ENCODE data around the gene DNHD1. TPM values are rescaled to one million over a fixed set of nuclear protein-coding genes. Genes with fewer than 3 reads are reported as not detected.

The DNHD1 gene
- total and polyA plus RNA-seq, 2 of the 13 experiments (the other 11 are each of a cell fraction or from before 2014, with no cell fraction given) = 2.7 to 9.3 TPM

GRCh38 chr11:6516865-6517264, 19.8 kb downstream of the DNHD1 start:
- Histone ChIP-seq H3K9me3 (ENCODE audit: low read length) (no peaks in the 10 kb centered on the region), H3K27me3 (ENCODE audit: control insufficient read depth in 1 of 2, insufficient read depth in 2 of 2, low read length in 2 of 2) (no peaks in the 10 kb centered on the region), H4K20me1 (ENCODE audit: insufficient read depth, low read length) (no peaks in the 10 kb centered on the region), H2AFZ (ENCODE audit: low read length) (no peak overlapping the region), H3K4me2 (ENCODE audit: low read depth, low read length) (no peak overlapping the region), H3K36me3 (replicated peaks in 1 of 2; ENCODE audit: control insufficient read depth in 1 of 2, insufficient read depth in 2 of 2, low read length in 2 of 2) (peaks cover 4% of the 10 kb centered on the region in 2 experiments; a peak in 2 of 5 replicates), H3K4me3 (replicated peaks in 1 of 3; ENCODE audit: insufficient read depth in 1 of 3, low read depth in 2 of 3, low read length in 3 of 3) (no peak overlapping the region), H3K27ac (ENCODE audit: extremely low read length, insufficient read depth, low read length) (no peak overlapping the region), H3K4me1 (ENCODE audit: insufficient read depth, low read length) (no peaks in the 10 kb centered on the region), H3K79me2 (ENCODE audit: insufficient read depth, low read length) (no peaks in the 10 kb centered on the region), H3K9ac (ENCODE audit: insufficient read depth, low read depth, low read length) (no peak overlapping the region)
- POLR2A ChIA-PET = no interaction called here
- CTCF ChIA-PET (ENCODE audit: low intra/inter-chr PET ratio, low total read pairs) = no interaction called here
- in situ Hi-C loops (cut with HindIII; ENCODE audit: extremely low pct_ligation_motif_present, low pct_unique_long_range_greater_than_20kb) = no loop called here
- no peak for FAIRE-seq
- no TSS peak for BruUV-seq (replicated peaks)
- DNase-seq (ENCODE audit: low spot score) = no peak
- intact Hi-C loops (cut with micrococcal nuclease; ENCODE audit: unreplicated experiment) = no loop called here
- TF ChIP-seq, protein P1, sequence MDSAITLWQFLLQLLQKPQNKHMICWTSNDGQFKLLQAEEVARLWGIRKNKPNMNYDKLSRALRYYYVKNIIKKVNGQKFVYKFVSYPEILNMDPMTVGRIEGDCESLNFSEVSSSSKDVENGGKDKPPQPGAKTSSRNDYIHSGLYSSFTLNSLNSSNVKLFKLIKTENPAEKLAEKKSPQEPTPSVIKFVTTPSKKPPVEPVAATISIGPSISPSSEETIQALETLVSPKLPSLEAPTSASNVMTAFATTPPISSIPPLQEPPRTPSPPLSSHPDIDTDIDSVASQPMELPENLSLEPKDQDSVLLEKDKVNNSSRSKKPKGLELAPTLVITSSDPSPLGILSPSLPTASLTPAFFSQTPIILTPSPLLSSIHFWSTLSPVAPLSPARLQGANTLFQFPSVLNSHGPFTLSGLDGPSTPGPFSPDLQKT (CRISPR knock-in tag; IDR thresholded peaks at IDR 0.05; ENCODE audit: borderline replicate concordance) = no peak
- no peak for TF ChIP-seq NFE2L1 (CRISPR knock-in tag; IDR thresholded peaks at IDR 0.05; ENCODE audit: borderline replicate concordance)
- no peak for TF ChIP-seq RAD51 (IDR thresholded peaks at IDR 0.05; ENCODE audit: borderline replicate concordance)
- no peak for TF ChIP-seq SETDB1 (CRISPR knock-in tag; IDR thresholded peaks at IDR 0.05; ENCODE audit: borderline replicate concordance)
- ATAC-seq = no peak

DNA sequence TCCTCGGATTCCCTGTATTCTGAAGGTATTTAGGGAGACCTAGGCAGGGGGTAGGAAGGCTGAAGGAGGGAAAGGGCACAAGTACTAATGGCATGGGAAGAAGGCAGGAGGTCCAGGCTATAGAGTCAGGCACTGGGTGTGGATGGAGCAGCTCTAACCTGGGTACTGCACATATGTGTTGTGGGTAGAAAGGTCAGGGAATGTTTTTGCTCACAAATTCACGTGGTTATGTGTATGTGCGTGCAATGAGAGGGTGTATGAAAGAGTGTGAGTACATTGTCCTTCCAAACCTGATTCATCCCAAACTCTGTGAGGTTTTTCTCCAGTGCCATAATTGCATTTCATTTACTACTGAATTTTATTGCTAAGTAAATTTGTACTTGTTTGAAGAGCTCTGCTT, 23.2 kb downstream of the DNHD1 start:
- no peaks in the 10 kb centered on the region for H3K79me2 ChIP-seq (ENCODE audit: insufficient read depth, low read length)
- intact Hi-C loops (cut with micrococcal nuclease; ENCODE audit: unreplicated experiment) (no loop called here), in situ Hi-C loops (cut with HindIII; ENCODE audit: extremely low pct_ligation_motif_present, low pct_unique_long_range_greater_than_20kb) (no loop called here)
- H3K27ac ChIP-seq (ENCODE audit: extremely low read length, insufficient read depth, low read length) = no peak overlapping the region
- H3K4me2 ChIP-seq (ENCODE audit: low read depth, low read length) = no peak overlapping the region
- no peaks in the 10 kb centered on the region for H3K27me3 ChIP-seq (ENCODE audit: control insufficient read depth in 1 of 2, insufficient read depth in 2 of 2, low read length in 2 of 2)
- no peak for DNase-seq (ENCODE audit: low spot score)
- ChIA-PET CTCF (ENCODE audit: low intra/inter-chr PET ratio, low total read pairs) (no interaction called here), POLR2A (interaction anchor here (1.5 kb wide), 1 partner anchor 15 kb away, joined by 3 read pairs; no protein-coding TSS in a partner anchor)
- H3K9me3 ChIP-seq (ENCODE audit: low read length) = no peaks in the 10 kb centered on the region
- ATAC-seq = no peak
- 90% methylated on average over 3 of the region's 3 CpGs for WGBS (ENCODE audit: low lambda C conversion rate)
- H4K20me1 ChIP-seq (ENCODE audit: insufficient read depth, low read length) = no peaks in the 10 kb centered on the region
- peaks cover 2 to 4% of the 10 kb centered on the region in 2 experiments; a peak in 2 of 5 replicates for H3K36me3 ChIP-seq (replicated peaks in 1 of 2; ENCODE audit: control insufficient read depth in 1 of 2, insufficient read depth in 2 of 2, low read length in 2 of 2)
- no peak overlapping the region for H3K4me3 ChIP-seq (replicated peaks in 1 of 3; ENCODE audit: insufficient read depth in 1 of 3, low read depth in 2 of 3, low read length in 3 of 3)
- no peak overlapping the region for H3K9ac ChIP-seq (ENCODE audit: insufficient read depth, low read depth, low read length)
- H2AFZ ChIP-seq (ENCODE audit: low read length) = no peak overlapping the region
- H3K4me1 ChIP-seq (ENCODE audit: insufficient read depth, low read length) = no peaks in the 10 kb centered on the region
- BruUV-seq (replicated peaks) = no TSS peak
- FAIRE-seq = no peak
- TF ChIP-seq GTF2F1 (IDR thresholded peaks at IDR 0.05; ENCODE audit: low read length) = no peak
- TF ChIP-seq MED1 (CRISPR knock-in tag; IDR thresholded peaks at IDR 0.05) = no peak
- TF ChIP-seq ZNF740 (CRISPR knock-in tag; IDR thresholded peaks at IDR 0.05) = no peak
- TF ChIP-seq ZEB1 (IDR thresholded peaks at IDR 0.05; ENCODE audit: insufficient replicate concordance, low read depth) = no peak
- TF ChIP-seq ZBTB33 (CRISPR knock-in tag; IDR thresholded peaks at IDR 0.05) = no peak
- TF ChIP-seq, protein P2, sequence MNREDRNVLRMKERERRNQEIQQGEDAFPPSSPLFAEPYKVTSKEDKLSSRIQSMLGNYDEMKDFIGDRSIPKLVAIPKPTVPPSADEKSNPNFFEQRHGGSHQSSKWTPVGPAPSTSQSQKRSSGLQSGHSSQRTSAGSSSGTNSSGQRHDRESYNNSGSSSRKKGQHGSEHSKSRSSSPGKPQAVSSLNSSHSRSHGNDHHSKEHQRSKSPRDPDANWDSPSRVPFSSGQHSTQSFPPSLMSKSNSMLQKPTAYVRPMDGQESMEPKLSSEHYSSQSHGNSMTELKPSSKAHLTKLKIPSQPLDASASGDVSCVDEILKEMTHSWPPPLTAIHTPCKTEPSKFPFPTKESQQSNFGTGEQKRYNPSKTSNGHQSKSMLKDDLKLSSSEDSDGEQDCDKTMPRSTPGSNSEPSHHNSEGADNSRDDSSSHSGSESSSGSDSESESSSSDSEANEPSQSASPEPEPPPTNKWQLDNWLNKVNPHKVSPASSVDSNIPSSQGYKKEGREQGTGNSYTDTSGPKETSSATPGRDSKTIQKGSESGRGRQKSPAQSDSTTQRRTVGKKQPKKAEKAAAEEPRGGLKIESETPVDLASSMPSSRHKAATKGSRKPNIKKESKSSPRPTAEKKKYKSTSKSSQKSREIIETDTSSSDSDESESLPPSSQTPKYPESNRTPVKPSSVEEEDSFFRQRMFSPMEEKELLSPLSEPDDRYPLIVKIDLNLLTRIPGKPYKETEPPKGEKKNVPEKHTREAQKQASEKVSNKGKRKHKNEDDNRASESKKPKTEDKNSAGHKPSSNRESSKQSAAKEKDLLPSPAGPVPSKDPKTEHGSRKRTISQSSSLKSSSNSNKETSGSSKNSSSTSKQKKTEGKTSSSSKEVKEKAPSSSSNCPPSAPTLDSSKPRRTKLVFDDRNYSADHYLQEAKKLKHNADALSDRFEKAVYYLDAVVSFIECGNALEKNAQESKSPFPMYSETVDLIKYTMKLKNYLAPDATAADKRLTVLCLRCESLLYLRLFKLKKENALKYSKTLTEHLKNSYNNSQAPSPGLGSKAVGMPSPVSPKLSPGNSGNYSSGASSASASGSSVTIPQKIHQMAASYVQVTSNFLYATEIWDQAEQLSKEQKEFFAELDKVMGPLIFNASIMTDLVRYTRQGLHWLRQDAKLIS (CRISPR knock-in tag; IDR thresholded peaks at IDR 0.05) = no peak
- no peak for TF ChIP-seq ZNF557 (CRISPR knock-in tag; IDR thresholded peaks at IDR 0.05)
- TF ChIP-seq MZF1 (CRISPR knock-in tag; IDR thresholded peaks at IDR 0.05; ENCODE audit: borderline replicate concordance) = no peak

Measured in HepG2 (cell line).